Trophoblast cell (in vitro differentiated cells and primary cell): ENCODE results near the gene TMEM242. TPM values are rescaled to one million over a fixed set of nuclear protein-coding genes. Genes with fewer than 3 reads are reported as not detected.

Experiments used
- DNase-seq, 2 donors: peaks; one replicate each; pipeline ENCODE4 v3.0.0-alpha.2; 2016
- H2AFZ ChIP-seq: 2 replicates; pipeline ENCODE4 v1.6.1; 2013; ENCODE audit warnings: low read length, moderate library complexity, mild to moderate bottlenecking; ENCODE audit not compliant: insufficient read depth, poor library complexity
- H2AK5ac ChIP-seq: 2 replicates; pipeline ENCODE4 v1.6.1; 2013; ENCODE audit warnings: mild to moderate bottlenecking, low read length
- H2BK120ac ChIP-seq: 2 replicates; pipeline ENCODE4 v1.6.1; 2013; ENCODE audit warnings: low read length, mild to moderate bottlenecking, moderate library complexity; ENCODE audit not compliant: insufficient read depth, poor library complexity
- H2BK12ac ChIP-seq: 2 replicates; pipeline ENCODE4 v1.6.1; 2013; ENCODE audit warnings: mild to moderate bottlenecking, low read length, moderate library complexity
- H2BK5ac ChIP-seq: 2 replicates; pipeline ENCODE4 v1.6.1; 2013; ENCODE audit warnings: low read length, low read depth, moderate library complexity, mild to moderate bottlenecking; ENCODE audit not compliant: poor library complexity
- H3K14ac ChIP-seq: 2 replicates; pipeline ENCODE4 v1.6.1; 2013; ENCODE audit warnings: mild to moderate bottlenecking, low read length
- H3K18ac ChIP-seq: 2 replicates; pipeline ENCODE4 v1.6.1; 2013; ENCODE audit warnings: mild to moderate bottlenecking, low read length
- H3K23ac ChIP-seq: 2 replicates; pipeline ENCODE4 v1.6.1; 2013; ENCODE audit warnings: low read length
- H3K27ac ChIP-seq: 2 replicates; pipeline ENCODE4 v1.5.1; 2013; ENCODE audit warnings: low read depth, mild to moderate bottlenecking, inconsistent platforms, low read length, moderate library complexity
- H3K27me3 ChIP-seq: 2 replicates; pipeline ENCODE4 v1.6.1; 2013; ENCODE audit warnings: inconsistent platforms, mild to moderate bottlenecking, low read length, moderate library complexity; ENCODE audit not compliant: insufficient read depth
- H3K36me3 ChIP-seq, 2 experiments: 1 replicate in 1 of 2; 2 replicates in 1 of 2; pipeline ENCODE4 v1.6.1; 2013; ENCODE audit warnings: low read length in 2 of 2, mild to moderate bottlenecking in 2 of 2, moderate library complexity in 1 of 2; ENCODE audit not compliant: insufficient read depth in 2 of 2, control insufficient read depth in 1 of 2
- H3K4ac ChIP-seq: 2 replicates; pipeline ENCODE4 v1.6.1; 2013; ENCODE audit warnings: low read depth, mild to moderate bottlenecking, low read length, moderate library complexity
- H3K4me1 ChIP-seq, 2 experiments: 1 replicate in 1 of 2; 2 replicates in 1 of 2; pipeline ENCODE4 v1.6.1; 2013; ENCODE audit warnings: low read length in 2 of 2, mild to moderate bottlenecking in 2 of 2, moderate library complexity in 1 of 2; ENCODE audit not compliant: insufficient read depth in 2 of 2, control insufficient read depth in 1 of 2
- H3K4me2 ChIP-seq: 2 replicates; pipeline ENCODE4 v1.6.1; 2013; ENCODE audit warnings: inconsistent platforms, mild to moderate bottlenecking, low read length, moderate library complexity
- H3K4me3 ChIP-seq: 2 replicates; pipeline ENCODE4 v1.5.1; 2013; ENCODE audit warnings: mild to moderate bottlenecking, low read depth, low read length, inconsistent platforms
- H3K79me1 ChIP-seq: one replicate; pipeline ENCODE4 v1.6.1; 2013; ENCODE audit warnings: low read length
- H3K79me2 ChIP-seq: 2 replicates; pipeline ENCODE4 v1.6.1; 2013; ENCODE audit warnings: low read length, mild to moderate bottlenecking; ENCODE audit not compliant: control insufficient read depth, insufficient read depth, poor library complexity
- H3K9ac ChIP-seq: 2 replicates; pipeline ENCODE4 v1.6.1; 2013; ENCODE audit warnings: mild to moderate bottlenecking, low read length
- H3K9me3 ChIP-seq: 2 replicates; pipeline ENCODE4 v1.6.1; 2013; ENCODE audit warnings: low read depth, mild to moderate bottlenecking, control low read depth, inconsistent platforms, low read length; ENCODE audit not compliant: insufficient read depth
- H4K12ac ChIP-seq: 2 replicates; pipeline ENCODE4 v1.6.1; 2013; ENCODE audit warnings: low read depth, mild to moderate bottlenecking, low read length, moderate library complexity
- H4K8ac ChIP-seq: 2 replicates; pipeline ENCODE4 v1.6.1; 2013; ENCODE audit warnings: low read depth, mild to moderate bottlenecking, low read length, moderate library complexity
- H4K91ac ChIP-seq: one replicate; pipeline ENCODE4 v1.6.1; 2013; ENCODE audit warnings: low read depth, mild to moderate bottlenecking, low read length, moderate library complexity
- WGBS: extraction: QIAGEN DNeasy Blood & Tissue Kit; methylation state at CpG from one replicate; pipeline ENCODE4 v1.1.7; 2013; ENCODE audit warnings: missing lambda C conversion rate; ENCODE audit not compliant: insufficient read length, insufficient coverage; ENCODE audit errors: extremely low coverage; 5-methylcytosine and 5-hydroxymethylcytosine counted together
- polyA plus RNA-seq: library from polyadenylated mRNA; stranded (reverse); fragments of 200-250 nt; gene quantifications from 2 replicates; pipeline ENCODE4 v1.2.3, GENCODE V29; 2013

The TMEM242 gene
- polyA plus RNA-seq, result 4.9 and 5.0 TPM in 2 replicates

DNA sequence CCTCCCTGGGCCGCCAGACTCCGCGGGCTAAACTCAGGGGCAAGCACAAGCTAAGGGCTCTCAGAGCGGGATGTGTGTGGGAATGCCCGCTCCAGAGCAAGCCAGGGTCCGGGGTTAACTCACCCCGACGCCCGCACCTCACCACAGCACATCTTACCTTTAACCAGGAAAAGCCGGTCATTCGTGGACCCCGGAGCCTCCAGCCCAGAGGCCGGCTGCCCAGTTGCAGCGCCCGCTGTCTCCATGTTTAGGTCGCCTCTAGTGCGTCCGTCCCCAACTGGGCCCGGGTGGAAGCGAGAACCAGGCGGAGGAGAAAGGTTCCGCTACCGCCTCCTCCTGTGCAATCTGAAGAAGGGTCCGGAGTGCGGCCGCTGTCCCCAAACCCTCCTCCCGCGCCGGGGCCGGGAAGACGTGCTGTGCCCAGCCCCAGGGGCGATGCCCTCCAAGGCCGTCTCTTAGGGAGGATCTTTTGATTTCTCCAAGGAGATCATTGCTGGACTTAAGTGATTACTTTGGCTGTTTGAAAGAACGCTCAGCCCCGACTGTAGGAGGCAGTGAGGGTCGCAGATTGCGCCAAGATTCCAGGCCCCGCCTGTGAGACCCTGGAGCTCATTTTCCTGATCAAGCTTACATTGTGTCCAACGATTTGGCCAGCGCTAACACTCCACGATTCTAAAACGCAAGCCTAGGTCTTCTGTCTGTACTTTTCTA is at the start of gene TMEM242:
TSS of gene TMEM242 (minus strand) at position 265 of the 711 bp plus-strand sequence. CDS start at position 245, 20 bp downstream.
- peak; percentile 93 to 96 for DNase-seq
- no peak within 1 kb of the TSS for H2BK12ac ChIP-seq
- no peaks in the 10 kb centered on the region for H3K9me3 ChIP-seq
- peak within 1 kb of the TSS; percentile 72 for H3K14ac ChIP-seq
- peak within 1 kb of the TSS; percentile 67 for H4K91ac ChIP-seq
- H3K4me3 ChIP-seq, result peak within 1 kb of the TSS; percentile 85
- no peaks in the 10 kb centered on the region for H3K27me3 ChIP-seq
- WGBS, result no CpG with 5 or more reads among the region's 42 CpGs
- H3K4ac ChIP-seq, result peak within 1 kb of the TSS; percentile 53
- H3K79me1 ChIP-seq, result peaks cover 6% of the 10 kb centered on the region
- H3K27ac ChIP-seq, result peak within 1 kb of the TSS; percentile 65
- no peak within 1 kb of the TSS for H3K23ac ChIP-seq
- peak within 1 kb of the TSS; percentile 75 for H4K12ac ChIP-seq
- H2AK5ac ChIP-seq, result no peak within 1 kb of the TSS
- peaks cover 2 to 3% of the 10 kb centered on the region in 2 experiments for H3K36me3 ChIP-seq
- H3K9ac ChIP-seq, result peak within 1 kb of the TSS; percentile 88
- peak within 1 kb of the TSS; percentile 68 for H3K4me2 ChIP-seq
- peaks cover 0 to 2% of the 10 kb centered on the region in 2 experiments for H3K4me1 ChIP-seq
- H2BK120ac ChIP-seq, result peak within 1 kb of the TSS; percentile 44
- peak within 1 kb of the TSS; percentile 68 for H2BK5ac ChIP-seq
- peaks cover 2% of the 10 kb centered on the region for H3K79me2 ChIP-seq
- peak within 1 kb of the TSS; percentile 58 for H3K18ac ChIP-seq
- peak within 1 kb of the TSS; percentile 97 for H4K8ac ChIP-seq
- peak within 1 kb of the TSS; percentile 89 for H2AFZ ChIP-seq

DNA sequence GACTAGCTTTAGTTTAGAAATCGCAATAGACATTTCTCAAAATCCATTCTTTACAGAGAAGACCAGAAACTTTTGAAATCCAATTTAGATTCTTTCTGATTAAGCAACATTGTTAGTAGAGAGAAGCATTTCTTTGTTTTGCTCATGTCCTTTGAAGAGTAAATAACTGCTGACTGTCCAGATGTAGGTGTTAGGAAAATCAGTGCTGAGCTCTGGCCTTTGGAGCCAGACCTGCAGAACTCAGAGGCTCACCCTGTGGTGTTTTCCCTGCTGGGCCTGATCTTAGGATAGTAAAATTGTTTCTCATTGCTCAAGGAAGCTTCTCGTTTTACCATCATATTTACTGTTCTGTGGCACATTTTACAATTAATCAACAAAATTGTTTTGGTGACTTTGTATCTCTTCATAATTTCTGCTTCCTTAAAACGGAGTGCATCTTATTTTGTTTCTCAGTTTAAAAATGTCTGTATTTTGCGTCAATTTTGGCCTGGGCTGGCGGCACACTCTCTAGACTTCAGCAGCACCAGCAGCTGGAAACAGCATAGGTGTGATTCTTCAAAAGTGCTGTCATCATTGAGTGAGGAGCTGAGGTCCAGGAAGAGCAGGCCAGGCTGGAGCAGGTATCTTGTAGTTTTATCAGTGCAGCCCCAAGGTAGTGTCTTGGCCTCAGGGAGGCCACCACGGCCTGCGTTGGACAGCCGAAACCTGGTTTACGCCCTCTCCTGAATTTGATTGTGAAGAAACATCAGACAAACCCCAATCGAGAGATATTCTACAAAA is 49.4 kb upstream of the TMEM242 start:
- H2BK120ac ChIP-seq, result no peak overlapping the region
- H3K23ac ChIP-seq, result no peak overlapping the region
- no peaks in the 10 kb centered on the region for H3K4me1 ChIP-seq
- H4K91ac ChIP-seq, result no peak overlapping the region
- no peak overlapping the region for H2BK12ac ChIP-seq
- no peak overlapping the region for H3K4ac ChIP-seq
- H4K12ac ChIP-seq, result no peak overlapping the region
- no peak overlapping the region for H3K27ac ChIP-seq
- H2AK5ac ChIP-seq, result no peak overlapping the region
- no peaks in the 10 kb centered on the region for H3K36me3 ChIP-seq
- H2AFZ ChIP-seq, result no peak overlapping the region
- H3K18ac ChIP-seq, result no peak overlapping the region
- no peak overlapping the region for H2BK5ac ChIP-seq
- H3K27me3 ChIP-seq, result no peaks in the 10 kb centered on the region
- no peaks in the 10 kb centered on the region for H3K9me3 ChIP-seq
- no peaks in the 10 kb centered on the region for H3K79me1 ChIP-seq
- H3K79me2 ChIP-seq, result no peaks in the 10 kb centered on the region
- H3K4me3 ChIP-seq, result no peak overlapping the region
- peak; percentile 67 to 85 for DNase-seq
- H3K4me2 ChIP-seq, result no peak overlapping the region
- H4K8ac ChIP-seq, result no peak overlapping the region
- no peak overlapping the region for H3K9ac ChIP-seq
- no CpG with 5 or more reads among the region's 10 CpGs for WGBS
- H3K14ac ChIP-seq, result no peak overlapping the region

DNA sequence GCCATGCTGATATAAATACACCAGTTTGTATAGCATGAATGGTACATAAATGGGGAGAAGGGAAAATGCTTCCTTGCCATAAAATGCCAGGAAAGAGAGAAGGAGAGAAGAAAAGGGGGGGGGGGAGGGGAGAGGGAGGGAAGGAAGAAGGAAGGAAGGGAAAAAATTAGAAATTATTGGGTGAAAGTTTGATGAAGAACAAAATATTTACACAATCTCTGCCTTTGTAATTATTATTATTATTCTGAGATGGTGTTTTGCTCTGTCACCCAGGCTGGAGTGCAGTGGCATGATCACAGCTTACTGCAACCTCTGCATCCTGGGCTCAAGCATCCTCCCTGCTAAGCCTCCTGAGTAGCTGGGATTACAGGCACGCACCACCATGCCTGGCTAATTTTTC is 47.4 kb upstream of the TMEM242 start:
- Histone ChIP-seq H3K9me3 (no peaks in the 10 kb centered on the region), H3K4me2 (no peak overlapping the region), H4K12ac (no peak overlapping the region), H2AFZ (no peak overlapping the region), H3K14ac (no peak overlapping the region), H3K79me2 (no peaks in the 10 kb centered on the region), H3K4ac (no peak overlapping the region), H3K9ac (no peak overlapping the region), H2BK12ac (no peak overlapping the region), H2AK5ac (no peak overlapping the region), H3K36me3 (peaks cover 0 to 2% of the 10 kb centered on the region in 2 experiments), H3K27me3 (no peaks in the 10 kb centered on the region), H3K4me3 (no peak overlapping the region), H2BK120ac (no peak overlapping the region), H3K79me1 (no peaks in the 10 kb centered on the region), H2BK5ac (no peak overlapping the region), H3K18ac (no peak overlapping the region), H3K4me1 (no peaks in the 10 kb centered on the region), H4K8ac (no peak overlapping the region), H4K91ac (no peak overlapping the region), H3K27ac (no peak overlapping the region), H3K23ac (no peak overlapping the region)
- DNase-seq, result no peak
- WGBS, result no CpG with 5 or more reads among the region's 1 CpG

DNA sequence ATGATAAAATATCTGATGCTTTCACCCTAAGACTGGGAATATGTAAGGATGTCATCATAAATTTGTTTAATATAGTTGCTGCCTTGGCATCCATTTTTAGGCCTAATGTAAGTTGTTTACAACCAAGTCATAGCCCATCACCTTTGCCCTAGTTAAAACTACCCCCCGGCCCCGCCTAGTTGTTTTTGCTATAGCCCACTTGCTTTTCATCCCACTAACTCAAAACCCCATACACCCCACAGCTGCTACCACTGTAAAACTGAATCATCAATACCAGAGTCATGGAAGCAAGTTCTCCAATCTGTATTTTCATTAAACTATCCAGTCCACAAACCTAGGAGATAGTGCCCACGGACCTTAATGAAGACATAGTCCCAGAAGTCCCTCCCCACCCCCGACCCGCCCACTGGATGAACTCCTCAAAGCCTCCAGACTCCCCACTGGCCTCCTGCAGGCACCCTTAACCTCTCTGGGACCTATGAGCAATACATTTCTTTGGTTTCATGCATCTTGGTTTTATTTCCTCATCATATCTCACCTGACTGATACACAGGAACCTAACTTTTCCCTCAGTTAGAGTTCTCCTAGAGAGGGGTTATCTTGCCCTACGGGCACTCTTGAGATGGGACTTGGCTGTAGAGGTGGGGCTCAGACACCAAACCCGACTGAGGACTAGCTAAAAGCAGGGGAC is 45.2 kb upstream of the TMEM242 start:
- Histone ChIP-seq H3K27me3 (no peaks in the 10 kb centered on the region), H2BK5ac (no peak overlapping the region), H4K12ac (no peak overlapping the region), H2AK5ac (no peak overlapping the region), H3K23ac (no peak overlapping the region), H2AFZ (no peak overlapping the region), H3K79me2 (no peaks in the 10 kb centered on the region), H3K4ac (no peak overlapping the region), H4K8ac (no peak overlapping the region), H3K36me3 (peaks cover 0 to 2% of the 10 kb centered on the region in 2 experiments), H3K14ac (no peak overlapping the region), H3K4me2 (no peak overlapping the region), H2BK12ac (no peak overlapping the region), H3K27ac (no peak overlapping the region), H3K9ac (no peak overlapping the region), H3K9me3 (no peaks in the 10 kb centered on the region), H3K18ac (no peak overlapping the region), H3K4me3 (no peak overlapping the region), H3K4me1 (no peaks in the 10 kb centered on the region), H3K79me1 (no peaks in the 10 kb centered on the region), H4K91ac (no peak overlapping the region), H2BK120ac (no peak overlapping the region)
- no peak for DNase-seq
- no CpG with 5 or more reads among the region's 7 CpGs for WGBS
